GM08714 (cell line): ENCODE results near the gene CRTC1.

Experiments used
- H3K4me3 ChIP-seq: fragments of 200-500 bp; sonication (Bioruptor generic); 2 replicates; pipeline ENCODE4 v1.5.1; 2014; ENCODE audit warnings: mild to moderate bottlenecking, low read length, inconsistent platforms
- ZNF274 ChIP-seq: IDR thresholded peaks from 2 replicates; pipeline ENCODE4 v1.6.1; 2012; ENCODE audit warnings: mild to moderate bottlenecking, low read depth, low read length

The CRTC1 gene

GRCh38 chr19:18660051-18660910, 23.2 kb upstream of the CRTC1 start:
- no peak overlapping the region for H3K4me3 ChIP-seq
- TF ChIP-seq ZNF274, result no peak

DNA sequence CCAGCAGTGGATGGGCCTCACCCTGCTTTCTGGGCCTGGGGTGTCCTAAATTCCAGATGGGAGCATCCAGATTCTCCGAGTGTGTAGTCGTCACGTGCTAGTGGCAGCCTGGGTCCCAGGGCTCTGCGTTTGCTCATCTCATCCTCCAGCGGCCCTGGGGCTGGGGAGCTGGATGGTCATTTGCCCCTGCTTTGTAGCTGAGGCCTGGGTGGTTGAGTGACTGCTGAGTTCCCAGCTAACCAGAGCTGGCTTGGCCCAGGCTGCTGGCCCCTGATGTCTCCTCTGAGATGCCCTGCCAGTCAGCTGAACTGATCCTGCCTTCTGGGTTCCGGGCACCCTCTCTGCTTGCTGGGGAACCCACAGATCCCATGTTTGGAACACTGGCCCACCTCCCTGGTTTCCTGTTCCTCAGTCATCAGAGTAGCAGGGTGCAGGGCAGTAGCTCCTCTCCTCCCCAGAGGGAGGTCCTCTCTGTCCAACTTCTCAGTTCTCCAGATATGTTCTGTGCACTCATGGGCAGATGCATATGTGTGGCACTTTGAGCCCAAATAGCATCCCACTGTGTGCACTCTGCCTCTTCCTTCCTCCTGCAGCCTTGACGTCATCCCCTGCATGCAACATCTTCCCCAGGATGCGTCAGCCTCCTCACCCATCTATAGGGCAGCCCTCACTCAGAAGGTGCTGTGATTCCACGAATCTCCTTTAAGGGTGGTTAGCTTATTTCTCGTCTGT, 22.4 kb upstream of the CRTC1 start:
- no peak for TF ChIP-seq ZNF274
- no peak overlapping the region for H3K4me3 ChIP-seq

GRCh38 chr19:18662972-18663732, 20.3 kb upstream of the CRTC1 start:
- H3K4me3 ChIP-seq, result no peak overlapping the region
- no peak for TF ChIP-seq ZNF274

- no peak for TF ChIP-seq ZNF274
- no peak overlapping the region for H3K4me3 ChIP-seq
Measured at GRCh38 chr19:18663940-18664530, 19.4 kb upstream of the CRTC1 start.

DNA sequence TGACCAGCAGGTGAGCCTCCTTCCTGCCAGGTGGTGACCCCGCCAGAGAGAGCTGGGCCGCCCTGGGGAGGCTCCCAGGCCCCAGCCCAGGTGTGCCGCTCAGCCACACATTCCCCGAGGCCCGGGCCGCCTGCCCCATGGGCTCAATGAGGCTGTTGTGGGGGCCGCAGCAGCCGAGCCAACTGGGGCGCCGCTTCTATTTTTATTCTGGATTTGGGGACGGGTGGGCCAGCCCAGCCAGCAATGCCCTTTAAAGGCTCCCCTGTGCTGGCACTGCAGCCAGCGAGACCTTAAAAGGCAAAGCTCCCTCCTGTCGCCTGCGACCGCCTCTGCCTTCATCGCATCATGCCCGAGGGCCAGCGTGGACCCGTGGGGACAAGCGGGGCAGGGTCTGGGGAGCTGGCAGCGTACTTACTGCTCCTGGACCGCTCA, 17.7 kb upstream of the CRTC1 start:
- no peak overlapping the region for H3K4me3 ChIP-seq
- TF ChIP-seq ZNF274, result no peak

DNA sequence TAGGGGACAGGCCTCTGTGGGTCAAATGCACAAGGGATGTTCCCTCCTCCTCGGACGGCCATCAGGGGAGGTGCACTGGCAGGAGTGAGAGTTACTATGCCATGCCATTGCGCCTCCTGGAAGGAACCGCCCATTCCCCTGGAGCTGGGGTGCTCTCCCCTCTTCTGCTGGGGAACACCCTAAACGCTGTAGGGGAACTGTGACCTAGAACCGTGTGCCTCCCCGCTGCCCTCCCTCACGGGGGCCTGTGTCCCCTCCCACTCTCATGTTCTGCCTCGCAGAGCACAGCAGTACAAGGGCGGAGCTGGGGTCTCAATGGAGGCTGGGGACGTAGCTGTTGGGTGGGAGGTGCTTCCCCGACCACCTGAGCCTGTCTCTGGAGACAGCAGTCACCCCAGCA, 17.2 kb upstream of the CRTC1 start:
- no peak overlapping the region for H3K4me3 ChIP-seq
- TF ChIP-seq ZNF274, result no peak

DNA sequence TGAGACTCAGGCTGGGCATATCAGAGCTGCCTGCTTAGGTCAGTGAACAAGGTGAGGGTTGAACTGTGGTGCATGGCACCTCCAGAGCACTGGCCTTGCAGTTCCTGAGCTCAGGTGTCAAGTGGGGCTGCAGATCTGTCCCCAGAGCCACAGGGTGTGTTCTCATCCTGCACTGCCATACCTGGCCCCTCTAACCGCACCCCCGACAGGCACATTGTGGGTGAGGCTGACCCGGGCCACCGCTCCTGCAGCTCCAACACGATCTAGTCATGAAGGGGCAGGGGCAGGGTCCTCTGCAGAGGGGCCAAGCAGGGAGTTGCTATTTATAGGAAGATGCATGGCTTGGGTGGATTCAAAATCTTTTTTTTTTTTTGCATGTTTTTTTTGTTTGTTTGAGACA, 16.7 kb upstream of the CRTC1 start:
- no peak for TF ChIP-seq ZNF274
- no peak overlapping the region for H3K4me3 ChIP-seq

- H3K4me3 ChIP-seq, result no peak overlapping the region
- no peak for TF ChIP-seq ZNF274
Measured at GRCh38 chr19:18667531-18668251, 15.8 kb upstream of the CRTC1 start.

DNA sequence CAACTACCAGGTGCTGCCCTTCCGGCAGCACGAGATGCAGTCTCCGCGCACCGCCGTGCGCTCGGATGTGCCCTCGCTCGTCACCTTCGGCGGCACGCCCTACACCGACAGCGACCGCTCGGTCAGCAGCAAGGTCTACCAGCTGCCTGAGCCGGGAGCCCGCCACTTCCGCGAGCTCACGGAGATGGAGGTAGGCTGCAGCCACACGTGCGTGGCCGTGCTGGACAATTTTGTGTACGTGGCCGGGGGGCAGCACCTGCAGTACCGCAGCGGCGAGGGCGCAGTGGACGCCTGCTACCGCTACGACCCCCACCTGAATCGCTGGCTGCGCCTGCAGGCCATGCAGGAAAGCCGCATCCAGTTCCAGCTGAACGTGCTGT, 15.2 kb upstream of the CRTC1 start:
- TF ChIP-seq ZNF274, result no peak
- no peak overlapping the region for H3K4me3 ChIP-seq

GRCh38 chr19:18668744-18669523, 14.5 kb upstream of the CRTC1 start:
- TF ChIP-seq ZNF274, result no peak
- no peak overlapping the region for H3K4me3 ChIP-seq

DNA sequence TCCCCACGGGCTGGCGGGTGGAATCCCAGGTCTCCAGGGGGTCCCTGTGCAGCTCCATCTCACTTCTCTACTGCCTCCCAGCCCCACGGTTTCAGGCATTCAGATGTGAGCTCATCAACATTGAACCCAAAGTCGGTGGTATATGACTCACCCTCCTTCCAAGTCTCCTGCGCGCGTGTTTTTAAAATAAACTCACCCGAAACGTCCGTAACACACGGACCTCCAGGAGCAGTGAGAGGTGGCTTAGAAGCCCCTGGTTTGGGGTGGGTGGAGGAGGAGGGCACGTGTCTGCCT, 14.0 kb upstream of the CRTC1 start:
- H3K4me3 ChIP-seq, result no peak overlapping the region
- no peak for TF ChIP-seq ZNF274

DNA sequence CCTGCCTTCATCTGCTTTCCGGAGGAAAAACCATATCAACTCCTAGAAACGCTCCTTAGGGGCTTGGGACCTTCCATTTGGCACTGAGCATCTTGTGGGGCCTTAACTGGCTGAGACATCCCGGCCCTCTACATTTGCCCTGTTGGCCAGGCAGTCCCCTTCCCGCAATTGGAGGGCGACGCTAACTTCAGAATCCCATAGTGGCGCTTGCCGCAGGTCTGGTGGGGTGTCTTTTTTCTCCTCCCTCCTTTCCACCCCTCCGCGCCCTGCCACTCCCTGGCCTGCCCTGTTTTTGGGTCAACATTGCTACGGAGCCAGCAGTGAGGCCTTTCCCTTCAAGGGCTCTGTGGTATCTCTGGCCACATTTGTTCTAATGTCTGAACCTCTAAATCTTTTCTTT, 13.6 kb upstream of the CRTC1 start:
- TF ChIP-seq ZNF274, result no peak
- no peak overlapping the region for H3K4me3 ChIP-seq

DNA sequence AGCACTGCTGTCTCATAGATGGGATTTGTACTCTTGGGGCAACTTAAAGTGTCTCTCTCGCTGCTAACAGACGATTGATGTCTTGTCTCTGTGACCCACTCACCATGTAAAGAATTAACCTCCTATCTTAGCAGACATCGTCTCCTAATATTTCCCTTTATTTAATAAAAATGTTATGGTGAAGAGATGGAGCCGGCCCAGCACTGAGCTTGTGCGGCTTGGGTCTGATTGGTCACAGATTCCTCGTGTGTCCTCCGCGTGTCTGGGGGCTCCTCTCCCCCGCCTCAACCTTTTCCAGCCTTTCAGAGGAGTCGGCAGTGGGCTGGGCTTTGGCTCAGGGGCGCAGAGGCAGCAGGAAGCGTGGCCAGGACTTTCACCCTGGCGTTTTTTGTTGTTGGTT, 13.2 kb upstream of the CRTC1 start:
- TF ChIP-seq ZNF274, result no peak
- no peak overlapping the region for H3K4me3 ChIP-seq
